ENCODE data around the gene MLH3.

- TF ChIP-seq CTCF (IDR thresholded peaks at IDR 0.05) (no peak), NFIC (IDR thresholded peaks at IDR 0.05; ENCODE audit: borderline replicate concordance) (no peak), RFX5 (IDR thresholded peaks at IDR 0.05; ENCODE audit: low read length) (no peak), GABPA (IDR thresholded peaks at IDR 0.05; ENCODE audit: low read depth) (no peak), REST (IDR thresholded peaks at IDR 0.05; ENCODE audit: low read depth, low read length) (no peak), SMC3 (IDR thresholded peaks at IDR 0.05; ENCODE audit: low read depth, low read length) (no peak), JUND (IDR thresholded peaks at IDR 0.05) (no peak), ELF1 (IDR thresholded peaks at IDR 0.05) (no peak), TCF12 (IDR thresholded peaks at IDR 0.05) (no peak), TAF1 (IDR thresholded peaks at IDR 0.05; ENCODE audit: borderline replicate concordance, low read depth, low read length) (no peak), IRF3 (IDR thresholded peaks at IDR 0.05; ENCODE audit: low read depth, low read length) (no peak), TEAD4 (IDR thresholded peaks at IDR 0.05; ENCODE audit: borderline replicate concordance, insufficient read depth) (no peak), USF2 (IDR thresholded peaks at IDR 0.05; ENCODE audit: borderline replicate concordance, low read depth, low read length) (no peak)
Observed at GRCh38 chr14:75023108-75023507, 28.2 kb downstream of the MLH3 start.

Measured in SK-N-SH (cell line).